GM06990 (cell line): ENCODE results near the gene VPS4A.

Experiments
- DNase-seq: peaks from one replicate; pipeline ENCODE4 v3.0.0-alpha.2; 2011; ENCODE audit not compliant: insufficient read length; ENCODE audit errors: extremely low read depth
- H3K27me3 ChIP-seq: replicated peaks from 2 replicates; pipeline ENCODE4 v1.6.0; 2011; ENCODE audit warnings: low read length; ENCODE audit not compliant: control insufficient read depth, insufficient read depth
- H3K36me3 ChIP-seq: 2 replicates; pipeline ENCODE4 v1.5.1; 2011; ENCODE audit warnings: low read length; ENCODE audit not compliant: control insufficient read depth, insufficient read depth
- H3K4me3 ChIP-seq: replicated peaks from 2 replicates; pipeline ENCODE4 v1.5.1; 2011; ENCODE audit warnings: low read depth, mild to moderate bottlenecking, control low read depth, low read length
- CTCF ChIP-seq: IDR thresholded peaks from 2 replicates; pipeline ENCODE4 v1.5.1; 2011; ENCODE audit warnings: low read length, control low read depth, mild to moderate bottlenecking, inconsistent platforms; ENCODE audit not compliant: insufficient read depth, poor library complexity, severe bottlenecking

The VPS4A gene

GRCh38 chr16:69373019-69373418 is 61.9 kb downstream of the VPS4A start:
- peaks cover 11% of the 10 kb centered on the region for H3K36me3 ChIP-seq
- no peak for DNase-seq

More at GRCh38 chr16:69373019-69373418, 61.9 kb downstream of the VPS4A start:
- H3K27me3 ChIP-seq = no peaks in the 10 kb centered on the region
- H3K4me3 ChIP-seq = no peak overlapping the region
- TF ChIP-seq CTCF = no peak
